ENCODE data around the gene SLC38A5. TPM values are rescaled to one million over a fixed set of nuclear protein-coding genes. Genes with fewer than 3 reads are reported as not detected.
"Not testable (repeated sequence)": the region's sequence is repeated elsewhere in the genome, so short reads cannot be mapped to it uniquely, and the experiment has no call there.

The SLC38A5 gene
- 100 to 1,000 TPM in 1 of 3 donors, 1 to 10 TPM in 2; 4.3 to 222 (median 6.5) TPM for polyA plus RNA-seq

- no peak within 1 kb of the TSS for H3K27ac ChIP-seq (ENCODE audit: low read depth, low read length)
- WGBS, 3 donors, result 76 to 82% (median 79%) methylated on average over 17 to 18 of the region's 18 CpGs
These were observed at the start of gene SLC38A5 for GRCh38 chrX:48470110-48470832. SLC38A5 (minus strand) TSS chrX:48470260; CDS start chrX:48467924, 2,336 bp downstream.

DNA sequence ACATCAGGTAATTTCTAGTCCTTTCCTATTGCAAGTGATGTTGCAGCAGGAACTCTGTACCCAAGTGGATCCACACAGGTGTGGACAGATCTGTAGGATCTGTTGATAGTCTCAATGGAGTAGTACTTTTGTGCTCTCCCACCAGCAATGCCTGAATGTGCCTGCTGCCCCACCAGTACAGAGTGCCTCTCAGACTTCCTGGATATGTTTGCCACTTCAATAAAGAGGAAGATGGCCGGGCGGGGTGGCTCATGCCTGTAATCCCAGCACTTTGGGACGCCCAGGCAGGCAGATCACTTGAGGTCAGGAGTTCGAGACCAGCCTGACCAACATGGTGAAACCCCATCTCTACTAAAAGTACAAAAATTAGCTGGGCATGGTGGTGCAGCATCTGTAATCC is 49.4 kb upstream of the SLC38A5 start:
- WGBS, 3 donors, result 57 to 93% (median 60%) methylated on average over 4 of the region's 4 CpGs
- not testable (repeated sequence) for H3K27ac ChIP-seq (ENCODE audit: low read depth, low read length)

DNA sequence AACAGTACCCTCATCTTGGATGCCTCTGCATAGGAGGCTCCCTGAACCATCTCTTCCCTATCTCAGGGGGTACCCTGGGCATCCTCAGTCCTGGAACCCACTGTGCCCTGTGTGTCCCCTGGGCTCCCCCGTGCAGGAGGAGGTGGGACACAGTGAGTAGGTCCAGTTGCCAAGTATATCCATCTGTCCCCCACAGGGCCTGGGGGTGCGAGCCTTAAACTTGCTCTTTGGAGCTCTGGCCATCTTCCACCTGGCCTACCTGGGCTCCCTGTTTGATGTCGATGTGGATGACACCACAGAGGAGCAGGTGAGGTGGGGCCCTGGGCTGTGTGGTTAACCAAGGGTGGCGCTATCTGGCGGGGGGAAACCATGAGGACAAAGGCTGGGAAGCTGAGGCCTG is 46.9 kb upstream of the SLC38A5 start:
- 76 to 89% (median 84%) methylated on average over 5 of the region's 5 CpGs for WGBS, 3 donors
- no peak overlapping the region for H3K27ac ChIP-seq (ENCODE audit: low read depth, low read length)

GRCh38 chrX:48516285-48516684 is 46.2 kb upstream of the SLC38A5 start:
- H3K27ac ChIP-seq (ENCODE audit: low read depth, low read length), result no peak overlapping the region
- WGBS, 3 donors, result 73 to 86% (median 84%) methylated on average over 10 of the region's 10 CpGs

DNA sequence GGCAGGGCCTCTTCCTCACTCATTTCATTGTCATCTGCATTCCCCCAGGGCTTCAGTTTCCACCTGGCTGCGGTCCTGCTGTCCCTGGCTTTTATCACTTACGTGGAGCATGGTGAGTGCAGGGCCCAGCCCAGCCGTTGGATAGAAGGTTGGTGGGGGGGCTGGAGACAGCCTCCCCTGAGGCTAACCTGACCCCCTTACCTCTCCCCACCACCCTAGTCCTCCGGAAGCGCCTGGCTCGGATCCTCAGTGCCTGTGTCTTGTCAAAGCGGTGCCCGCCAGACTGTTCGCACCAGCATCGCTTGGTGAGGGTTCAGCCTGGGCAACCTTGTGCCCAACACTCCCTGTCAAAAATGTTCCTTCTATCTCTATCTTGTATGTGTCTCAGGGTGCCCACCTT is 45.8 kb upstream of the SLC38A5 start:
- 88 to 100% (median 94%) methylated on average over 2 to 10 of the region's 10 CpGs for WGBS, 3 donors
- no peak overlapping the region for H3K27ac ChIP-seq (ENCODE audit: low read depth, low read length)

DNA sequence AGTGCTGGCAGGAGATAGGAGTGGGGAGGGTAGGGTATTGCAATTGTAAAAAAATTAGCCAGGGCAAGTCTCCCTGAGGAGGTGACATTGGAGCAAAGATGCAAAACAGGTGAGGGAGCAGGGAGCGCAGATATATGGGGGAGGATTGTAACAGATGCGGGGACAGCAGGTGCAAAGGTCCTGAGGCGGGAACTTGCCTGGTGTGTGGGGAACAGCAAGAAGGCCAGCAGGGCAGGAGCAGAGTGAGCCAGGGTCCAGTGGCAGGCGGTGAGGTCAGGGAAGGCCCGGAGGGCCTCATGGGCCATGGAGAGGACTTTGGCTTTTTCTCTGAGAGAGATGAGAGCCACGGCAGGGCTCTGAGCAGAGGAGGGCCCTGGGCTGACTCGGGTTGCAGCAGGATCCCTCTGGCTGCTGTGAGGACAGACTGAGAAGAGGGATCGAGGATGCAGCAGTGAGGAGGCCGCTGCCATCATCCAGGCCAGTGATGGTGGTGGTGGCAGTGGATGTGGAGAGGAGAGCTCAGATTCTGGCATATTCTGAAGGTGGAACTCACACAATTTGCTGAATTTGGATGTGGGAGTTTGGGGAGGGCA is 44.9 kb upstream of the SLC38A5 start:
- H3K27ac ChIP-seq (ENCODE audit: low read depth, low read length), result no peak overlapping the region
- whole genome bisulfite sequencing, 3 donors, result 91 to 94% (median 94%) methylated on average over 6 to 9 of the region's 9 CpGs

DNA sequence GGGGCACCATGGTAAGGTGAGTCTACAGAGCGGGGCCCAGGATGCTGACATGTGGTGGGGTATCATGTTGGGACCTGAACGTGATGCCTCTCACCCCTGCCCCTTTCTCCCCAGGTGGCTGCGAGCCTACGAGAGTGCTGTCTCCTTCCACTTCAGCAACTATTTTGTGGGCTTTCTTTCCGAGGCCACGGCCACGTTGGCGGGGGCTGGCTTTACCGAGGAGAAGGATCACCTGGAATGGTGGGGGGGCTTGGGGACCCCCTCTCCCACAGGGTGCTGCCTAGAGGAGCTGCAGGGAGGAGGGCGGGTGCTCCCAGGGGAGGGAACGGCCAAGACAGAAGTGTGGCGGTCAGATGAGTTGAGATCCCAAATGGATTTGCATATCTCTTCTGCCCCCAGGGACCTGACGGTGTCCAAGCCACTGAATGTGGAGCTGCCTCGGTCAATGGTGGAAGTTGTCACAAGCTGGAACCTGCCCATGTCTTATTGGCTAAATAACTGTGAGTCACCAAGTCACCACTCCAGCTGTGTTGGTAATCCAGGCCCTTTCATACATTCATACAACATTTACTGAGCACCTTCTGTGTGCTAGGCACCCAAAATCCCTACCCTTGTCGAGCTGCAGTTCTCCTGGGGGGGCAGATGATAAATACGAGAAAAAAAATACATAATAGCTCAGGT is 44.2 kb upstream of the SLC38A5 start:
- no peak overlapping the region for H3K27ac ChIP-seq (ENCODE audit: low read depth, low read length)
- 86 to 89% (median 87%) methylated on average over 13 to 16 of the region's 16 CpGs for WGBS, 3 donors

- H3K27ac ChIP-seq (ENCODE audit: low read depth, low read length), result no peak overlapping the region
- 78 to 93% (median 79%) methylated on average over 4 of the region's 4 CpGs for WGBS, 3 donors
These were observed 43.6 kb upstream of the SLC38A5 start for GRCh38 chrX:48513670-48514069.

GRCh38 chrX:48512371-48512935 is 42.4 kb upstream of the SLC38A5 start:
- no peak overlapping the region for H3K27ac ChIP-seq (ENCODE audit: low read depth, low read length)

GRCh38 chrX:48511560-48511959 is 41.5 kb upstream of the SLC38A5 start:
- H3K27ac ChIP-seq (ENCODE audit: low read depth, low read length), result no peak overlapping the region
- WGBS, 3 donors, result 36 to 76% (median 64%) methylated on average over 2 to 4 of the region's 4 CpGs

More at GRCh38 chrX:48512371-48512935, 42.4 kb upstream of the SLC38A5 start:
- WGBS, 3 donors, result 86 to 95% (median 93%) methylated on average over 15 to 20 of the region's 20 CpGs

DNA sequence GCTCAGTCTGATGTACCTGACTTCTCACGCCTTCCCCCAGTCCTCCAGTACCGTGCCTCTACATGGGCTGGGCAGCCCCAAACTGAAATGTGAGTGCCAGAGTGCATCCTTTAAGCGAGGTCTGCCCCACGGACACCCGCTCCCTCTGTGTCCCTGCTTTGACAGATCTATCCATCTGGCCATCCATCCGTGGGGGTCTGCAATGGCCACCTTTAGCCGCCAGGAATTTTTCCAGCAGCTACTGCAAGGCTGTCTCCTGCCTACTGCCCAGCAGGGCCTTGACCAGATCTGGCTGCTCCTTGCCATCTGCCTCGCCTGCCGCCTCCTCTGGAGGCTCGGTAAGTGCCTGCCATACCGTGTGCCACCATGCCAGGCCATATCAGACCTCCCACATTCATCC is 39.6 kb upstream of the SLC38A5 start:
- WGBS, 3 donors, result 66 to 68% (median 67%) methylated on average over 10 to 11 of the region's 11 CpGs

DNA sequence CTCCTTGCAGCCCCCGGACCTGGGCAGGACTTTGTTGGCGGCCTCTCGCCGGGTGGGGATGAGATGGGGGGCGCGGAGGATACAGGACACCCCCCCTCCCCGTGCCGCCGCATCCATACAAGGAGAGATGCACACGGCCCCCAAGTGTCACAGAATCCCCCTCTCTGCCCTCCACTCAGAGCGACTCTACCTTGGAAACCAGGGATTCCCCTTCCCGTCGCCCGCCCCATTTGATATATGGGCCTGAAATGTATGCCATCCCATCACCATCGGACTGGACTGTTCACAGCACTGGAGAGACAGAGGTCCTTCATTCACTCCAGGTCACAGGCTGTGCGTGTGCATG is 39.2 kb upstream of the SLC38A5 start:
- WGBS, 3 donors, result 0 to 40% (median 4%) methylated on average over 4 to 16 of the region's 16 CpGs

More for the DNA sequence above, 39.6 kb upstream of the SLC38A5 start:
- H3K27ac ChIP-seq (ENCODE audit: low read depth, low read length), result no peak overlapping the region

DNA sequence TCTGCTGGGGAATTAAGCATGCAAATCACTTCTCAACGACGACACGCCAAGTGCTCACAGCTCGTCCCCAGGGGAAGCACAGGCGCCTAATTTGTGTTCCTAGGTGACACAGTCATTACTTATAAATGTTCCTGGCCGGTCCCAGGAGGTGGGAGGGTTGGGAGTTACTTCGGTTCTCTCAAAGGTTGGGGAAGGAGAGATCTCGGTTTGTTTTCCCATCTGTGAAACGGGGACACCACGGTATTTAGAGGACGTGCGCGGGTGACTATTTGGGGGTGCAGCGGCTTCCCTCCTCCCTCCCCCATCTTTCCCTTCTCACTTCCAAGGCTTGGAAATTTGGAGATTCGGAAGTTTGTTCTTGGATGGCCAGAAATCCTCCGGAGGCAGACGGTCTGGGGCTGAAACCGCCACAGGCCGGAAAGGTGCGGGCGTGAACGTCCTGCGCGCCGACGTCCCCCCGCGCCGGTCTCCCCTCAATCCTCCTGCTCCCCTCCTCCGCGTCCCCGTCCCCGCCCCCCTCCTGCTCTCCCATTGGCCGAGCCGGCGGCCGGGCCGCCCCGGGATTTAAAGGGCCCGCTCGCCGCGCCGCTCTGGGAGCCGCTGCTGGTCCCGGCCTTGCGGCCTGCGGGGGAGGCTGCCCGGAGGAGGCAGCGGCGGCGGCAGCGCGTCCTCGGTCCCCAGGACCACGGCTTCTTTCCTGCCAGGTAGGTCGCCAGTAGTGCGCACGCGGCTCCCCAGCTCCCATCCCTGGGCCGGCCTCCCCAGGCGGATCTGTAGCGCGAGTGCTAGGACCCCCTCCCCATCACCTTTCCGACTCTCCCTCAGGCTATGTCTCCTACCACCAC is 38.6 kb upstream of the SLC38A5 start, which contains the start of gene PORCN:
PORCN (plus strand) TSS at position 593 of the 845 bp plus-strand sequence. CDS start 829 bp downstream, outside the sequence.
- WGBS, 3 donors, result 0 to 29% (median 1%) methylated on average over 25 to 59 of the region's 65 CpGs
- H3K27ac ChIP-seq (ENCODE audit: low read depth, low read length), result no peak within 1 kb of the TSS

More for the DNA sequence above, 39.2 kb upstream of the SLC38A5 start:
- no peak overlapping the region for H3K27ac ChIP-seq (ENCODE audit: low read depth, low read length)

- no peak overlapping the region for H3K27ac ChIP-seq (ENCODE audit: low read depth, low read length)
- 75 to 93% (median 92%) methylated on average over 5 of the region's 5 CpGs for WGBS, 3 donors
These were observed 37.2 kb upstream of the SLC38A5 start for GRCh38 chrX:48507246-48507645.

DNA sequence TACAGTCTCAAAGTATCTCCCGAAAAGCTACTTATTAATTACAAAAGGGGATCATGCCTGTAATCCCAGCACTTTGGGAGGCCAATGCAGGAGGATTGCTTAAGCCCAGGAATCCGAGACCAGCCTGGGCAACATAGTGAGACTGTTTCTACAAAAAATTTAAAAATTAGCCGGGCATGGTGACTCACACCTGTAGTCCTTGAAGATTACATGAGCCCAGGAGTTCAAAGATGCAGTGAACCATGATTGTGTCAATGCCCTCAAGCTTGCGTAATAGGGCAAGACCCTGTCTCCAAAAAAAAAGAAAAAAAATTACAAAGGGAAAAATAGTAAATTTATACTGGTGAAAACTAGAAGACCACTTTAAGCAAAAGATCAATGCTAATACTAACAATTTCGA is 35.4 kb upstream of the SLC38A5 start:
- WGBS, 3 donors, result 64 to 81% (median 80%) methylated on average over 5 of the region's 5 CpGs
- no peak overlapping the region for H3K27ac ChIP-seq (ENCODE audit: low read depth, low read length)

GRCh38 chrX:48504261-48504660 is 34.2 kb upstream of the SLC38A5 start:
- WGBS, 3 donors, result 62 to 86% (median 83%) methylated on average over 7 of the region's 7 CpGs
- H3K27ac ChIP-seq (ENCODE audit: low read depth, low read length), result no peak overlapping the region

- H3K27ac ChIP-seq (ENCODE audit: low read depth, low read length), result no peak overlapping the region
- 59 to 71% (median 66%) methylated on average over 6 of the region's 6 CpGs for WGBS, 3 donors
These were observed 28.3 kb upstream of the SLC38A5 start for GRCh38 chrX:48498374-48498809.

GRCh38 chrX:48497871-48498270 is 27.8 kb upstream of the SLC38A5 start:
- H3K27ac ChIP-seq (ENCODE audit: low read depth, low read length), result no peak overlapping the region
- 63 to 71% (median 68%) methylated on average over 5 of the region's 5 CpGs for WGBS, 3 donors
